GM12878 (cell line): ENCODE data around the gene FOXP1. TPM values are rescaled to one million over a fixed set of nuclear protein-coding genes. Genes with fewer than 3 reads are reported as not detected.

Experiments
- ATAC-seq: fragments of 200-7000 bp; cut with Tn5 transposase; 3 replicates; pipeline ENCODE4 v1.9.1; 2020; ENCODE audit warnings: mild to moderate bottlenecking, moderate library complexity
- BruUV-seq: library from RNA; stranded (reverse); fragments of 400-500 nt; replicated peaks from 2 replicates; lab custom pipeline; 2021; lab: Mats Ljungman, UMichigan
- CTCF ChIA-PET: fragments of 300-600 bp; sonication (Branson Sonifier 250); formaldehyde crosslinking; extraction: SDS; loops from one replicate; lab custom pipeline; 2021; ENCODE audit warnings: inconsistent platforms; lab: Yijun Ruan, JAX
- POLR2A ChIA-PET: fragments of 350-600 bp; formaldehyde crosslinking; extraction: SDS; loops from one replicate; lab custom pipeline; 2021; ENCODE audit warnings: inconsistent platforms; lab: Charles Lee
- RAD21 ChIA-PET: fragments of 300-600 bp; sonication (Branson Sonifier 250); formaldehyde crosslinking; loops from one replicate; lab custom pipeline; 2023; ENCODE audit warnings: antibody characterized with exemption; ENCODE audit not compliant: unreplicated experiment; lab: Charles Lee
- SMC1A ChIA-PET: fragments of 300-600 bp; sonication (Branson Sonifier 250); formaldehyde crosslinking; loops from one replicate; lab custom pipeline; 2023; ENCODE audit not compliant: unreplicated experiment, uncharacterized antibody; lab: Charles Lee
- DNase-seq: peaks from one replicate; pipeline ENCODE4 v3.0.0-alpha.2; 2011; ENCODE audit warnings: low read depth, low spot score
- FAIRE-seq: peaks from 3 replicates; lab custom pipeline; 2011; peaks lifted over from hg19 to GRCh38; lab: Jason Lieb, UNC
- H2AFZ ChIP-seq: 2 replicates; pipeline ENCODE4 v1.6.0; 2011; ENCODE audit warnings: low read depth, low read length, control low read depth; ENCODE audit not compliant: control insufficient read depth
- H3K27ac ChIP-seq: 2 replicates; pipeline ENCODE4 v1.5.1; 2011; ENCODE audit warnings: control low read depth; ENCODE audit not compliant: control insufficient read depth, insufficient read depth
- H3K27me3 ChIP-seq, 2 experiments: replicated peaks in 1 of 2; 2 replicates each; pipeline versions ENCODE4 v1.6.0 to v1.6.1; 2011; ENCODE audit warnings: low read length in 1 of 2; ENCODE audit not compliant: control insufficient read depth in 2 of 2, insufficient read depth in 2 of 2
- H3K36me3 ChIP-seq, 2 experiments: 2 replicates each; pipeline ENCODE4 v1.5.1; 2011; ENCODE audit warnings: low read length in 1 of 2; ENCODE audit not compliant: control insufficient read depth in 2 of 2, insufficient read depth in 2 of 2
- H3K4me1 ChIP-seq: 2 replicates; pipeline ENCODE4 v1.6.1; 2011; ENCODE audit warnings: mild to moderate bottlenecking, low read length, moderate library complexity, mixed read lengths; ENCODE audit not compliant: control insufficient read depth, insufficient read depth
- H3K4me2 ChIP-seq: 2 replicates; pipeline ENCODE4 v1.6.0; 2011; ENCODE audit warnings: control low read depth; ENCODE audit not compliant: control insufficient read depth, insufficient read depth
- H3K4me3 ChIP-seq: fragments of 200-600 bp; sonication (generic); 2 replicates; pipeline ENCODE4 v1.5.1; 2016
- H3K79me2 ChIP-seq: 2 replicates; pipeline ENCODE4 v1.6.0; 2011; ENCODE audit warnings: low read length; ENCODE audit not compliant: control insufficient read depth, insufficient read depth
- H3K9ac ChIP-seq: 2 replicates; pipeline ENCODE4 v1.8.0; 2011; ENCODE audit warnings: low read length, control low read depth, mixed read lengths; ENCODE audit not compliant: control insufficient read depth, insufficient read depth
- H3K9me3 ChIP-seq: replicated peaks from 3 replicates; pipeline ENCODE4 v1.5.1; 2011; ENCODE audit warnings: mild to moderate bottlenecking, low read length; ENCODE audit not compliant: control insufficient read depth, insufficient read depth
- H4K20me1 ChIP-seq: 2 replicates; pipeline ENCODE4 v1.6.0; 2011; ENCODE audit not compliant: control insufficient read depth, insufficient read depth
- ASH2L ChIP-seq: fragments of 300-600, 200-600 bp; sonication (generic); IDR thresholded peaks from 2 replicates; pipeline ENCODE4 v1.6.1; 2017; ENCODE audit warnings: low read depth, mild to moderate bottlenecking, borderline replicate concordance
- BHLHE40 ChIP-seq, 2 experiments: fragments of 450-650 bp in 1 of 2; IDR thresholded peaks; 2 replicates each; pipeline ENCODE4 v1.6.1; 2011 to 2017; ENCODE audit warnings: low read depth in 2 of 2, borderline replicate concordance in 1 of 2, improper control_type of control experiment in 1 of 2, low read length in 1 of 2, mild to moderate bottlenecking in 1 of 2
- EED ChIP-seq: sonication (generic); IDR thresholded peaks from 2 replicates; pipeline ENCODE4 v1.6.1; 2016; ENCODE audit warnings: antibody characterized with exemption, low read depth
- EP300 ChIP-seq, 2 experiments: fragments of 150-350 bp in 1 of 2; IDR thresholded peaks; 2 replicates each; pipeline ENCODE4 v1.6.1; 2011 to 2012; ENCODE audit warnings: low read depth in 2 of 2, low read length in 2 of 2, borderline replicate concordance in 1 of 2, improper control_type of control experiment in 1 of 2, inconsistent platforms in 1 of 2; ENCODE audit not compliant: control insufficient read depth in 1 of 2
- GATAD2B ChIP-seq: fragments of 450-650 bp; conservative IDR thresholded peaks from 2 replicates; pipeline ENCODE4 v1.6.1; 2017; ENCODE audit warnings: low read depth, mild to moderate bottlenecking, moderate library complexity
- MTA2 ChIP-seq: fragments of 450-650 bp; IDR thresholded peaks from 2 replicates; pipeline ENCODE4 v1.6.1; 2016; ENCODE audit warnings: low read depth, mild to moderate bottlenecking, moderate library complexity
- MYB ChIP-seq: fragments of 150-350 bp; IDR thresholded peaks from 2 replicates; pipeline ENCODE4 v1.6.1; 2014; ENCODE audit warnings: mild to moderate bottlenecking, low read depth, low read length, borderline replicate concordance
- NR2C2 ChIP-seq: IDR thresholded peaks from 2 replicates; pipeline ENCODE4 v1.6.1; 2011; ENCODE audit warnings: borderline replicate concordance, low read depth; ENCODE audit not compliant: control insufficient read depth, insufficient read length
- SMARCA5 ChIP-seq: fragments of 450-650 bp; IDR thresholded peaks from 2 replicates; pipeline ENCODE4 v1.6.1; 2017; ENCODE audit warnings: mild to moderate bottlenecking
- STAT1 ChIP-seq: fragments of 450-650 bp; conservative IDR thresholded peaks from 2 replicates; pipeline ENCODE4 v1.6.1; 2014; ENCODE audit warnings: antibody characterized with exemption, mild to moderate bottlenecking
- ZBTB40 ChIP-seq: fragments of 450-650 bp; IDR thresholded peaks from 2 replicates; pipeline ENCODE4 v1.6.1; 2016; ENCODE audit warnings: mild to moderate bottlenecking, moderate library complexity, borderline replicate concordance
- WGBS: methylation state at CpG from one replicate; pipeline ENCODE4 v1.1.6; 2016; ENCODE audit warnings: low lambda C conversion rate; ENCODE audit not compliant: insufficient replicate concordance, insufficient coverage; ENCODE audit errors: missing lambda C conversion rate; 5-methylcytosine and 5-hydroxymethylcytosine counted together
- in situ Hi-C: fragments of 300-500 bp; cut with MboI; formaldehyde crosslinking; loops from 9 replicates; pipeline ENCODE4 v1.14.3; 2018; ENCODE audit warnings: mixed read lengths
- intact Hi-C: fragments of 100-400 bp; cut with micrococcal nuclease; formaldehyde crosslinking; loops from one replicate; pipeline ENCODE4 v1.14.2; 2022; ENCODE audit not compliant: unreplicated experiment
- microRNA counts: library from miRNA; unstranded; fragments of <30 nt; microRNA quantifications from one replicate; lab custom pipeline; 2016
- microRNA-seq: library from miRNA; unstranded; fragments of <30 nt; microRNA quantifications from one replicate; pipeline ENCODE4, GENCODE V29; 2018
- polyA plus RNA-seq, 11 experiments: library from polyadenylated mRNA; depleted of rRNA in 4 of 11; unstranded in 6 of 11; stranded (reverse) in 5 of 11; fragments of >200 nt; fragmentation: Nextera tagmentation in 4 of 11; fragmentation: Illumina TruSeq in 1 of 11; extraction: Ambion mirVana in 4 of 11; extraction: Trizol in 1 of 11; gene quantifications; 1 replicate in 1 of 11; 2 replicates in 10 of 11; pipeline versions ENCODE4 v1.2.1 to v1.2.3, GENCODE V29; 2011 to 2016; ENCODE audit warnings: inconsistent platforms in 2 of 11, missing spikeins in 2 of 11, low read depth in 1 of 11
- small RNA-seq: library from RNA; depleted of rRNA; stranded (forward); fragments of <200 nt; gene quantifications from one replicate; pipeline ENCODE3, GENCODE V24; 2014
- total RNA-seq, 4 experiments: library from RNA; depleted of rRNA in 3 of 4; stranded (reverse); fragments of >200 nt in 3 of 4; fragmentation: Illumina TruSeq in 1 of 4; extraction: Trizol in 1 of 4; gene quantifications; 2 replicates each; pipeline versions ENCODE4 v1.2.1 to v1.2.3, GENCODE V29; 2013 to 2021

The FOXP1 gene
- total and polyA plus RNA-seq, 10 of the 15 experiments (the other 5 are each of a cell fraction or from before 2014, with no cell fraction given): 0.05 to 1.6 (median 0.20) TPM; not detected in 1

DNA sequence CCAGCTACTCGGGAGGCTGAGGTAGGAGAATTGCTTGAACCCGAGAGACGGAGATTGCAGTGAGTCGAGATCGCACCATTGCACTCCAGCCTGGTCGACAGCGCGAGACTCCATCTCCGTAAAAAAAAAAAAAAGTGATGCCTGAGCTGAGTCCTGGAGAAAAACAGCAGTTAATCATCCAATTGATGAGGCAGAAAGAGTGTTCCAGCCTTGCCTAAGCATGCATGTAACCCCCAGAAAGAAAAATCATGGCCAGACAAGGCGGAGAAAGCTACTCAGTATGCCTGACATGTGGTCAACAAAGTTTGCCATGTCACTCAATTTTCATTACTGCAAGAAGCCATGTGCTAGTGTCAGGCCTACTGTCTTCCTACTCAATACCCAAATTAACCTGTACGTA, 678.0 kb downstream of the FOXP1 start:
- ChIA-PET SMC1A (no interaction called here), CTCF (no interaction called here), RAD21 (no interaction called here), POLR2A (no interaction called here)
- no TSS peak for BruUV-seq
- no peak for DNase-seq
- WGBS: 70% methylated on average over 11 of the region's 11 CpGs
- ATAC-seq: no peak
- Histone ChIP-seq H4K20me1 (no peaks in the 10 kb centered on the region), H3K4me3 (no peak overlapping the region), H3K36me3 (no peaks in the 10 kb centered on the region), H3K4me1 (no peaks in the 10 kb centered on the region), H2AFZ (no peak overlapping the region), H3K9ac (no peak overlapping the region), H3K27me3 (no peaks in the 10 kb centered on the region), H3K9me3 (no peaks in the 10 kb centered on the region), H3K27ac (no peak overlapping the region), H3K4me2 (no peak overlapping the region), H3K79me2 (no peaks in the 10 kb centered on the region)
- TF ChIP-seq GATAD2B (no peak), NR2C2 (no peak), MYB (no peak), BHLHE40 (IDR thresholded peaks at IDR 0.05; ENCODE audit: borderline replicate concordance in 1 of 2, low read depth in 2 of 2, low read length in 1 of 2) (no peak), EP300 (IDR thresholded peaks at IDR 0.05; ENCODE audit: borderline replicate concordance in 1 of 2, control insufficient read depth in 1 of 2, low read depth in 2 of 2, low read length in 2 of 2) (no peak), ASH2L (no peak), MTA2 (no peak), SMARCA5 (no peak), ZBTB40 (no peak), EED (no peak), STAT1 (no peak)
- no peak for FAIRE-seq
- intact Hi-C loops (no loop called here), in situ Hi-C loops (no loop called here)

MicroRNA genes within 50 kb of the gene (microRNA counts, 767-probe panel; counts per million panel counts)
- microRNA hsa-miR-1284 (lab: Ali Mortazavi, UCI): 55.3 counts per million

Small RNA genes within 50 kb of the gene (microRNA-seq; reads per million reads assigned to microRNA genes)
- not detected for gene MIR1284

Small RNA genes within 50 kb of the gene (small RNA-seq; reads per million reads assigned to genes)
- gene MIR1284: not detected

Other genes starting within 250 kb of the FOXP1 start
- under 0.01 and 0.06 TPM in 2 replicates for gene EIF4E3, start 141.7 kb upstream of the FOXP1 start, total RNA-seq (2014; rRNA removed)
- 0.09 and 0.18 TPM in 2 replicates for gene EIF4E3, start 141.7 kb upstream of the FOXP1 start, total RNA-seq (2014; rRNA removed; fragmentation: Illumina TruSeq; extraction: Trizol)
- 0.24 and 0.38 TPM in 2 replicates for gene EIF4E3, start 141.7 kb upstream of the FOXP1 start, total RNA-seq (2021)
- gene EIF4E3, start 141.7 kb upstream of the FOXP1 start, polyA plus RNA-seq (2011; rRNA removed): 0.30 and 0.37 TPM in 2 replicates
- gene EIF4E3, start 141.7 kb upstream of the FOXP1 start, polyA plus RNA-seq (2014; fragmentation: Illumina TruSeq; extraction: Trizol): 0.06 and 0.24 TPM in 2 replicates
- under 1 TPM; 0.05 to 0.18 TPM for gene EIF4E3, start 141.7 kb upstream of the FOXP1 start, polyA plus RNA-seq (2014; fragmentation: Nextera tagmentation; extraction: Ambion mirVana)
- gene EIF4E3, start 141.7 kb upstream of the FOXP1 start, polyA plus RNA-seq (2014; rRNA removed): 0.13 and 0.22 TPM in 2 replicates
- under 1 TPM in 1 of 2 experiments, not detected in 1; 0.16 TPM for gene EIF4E3, start 141.7 kb upstream of the FOXP1 start, polyA plus RNA-seq (2016; fragmentation: Nextera tagmentation; extraction: Ambion mirVana)
- not detected in 2 replicates for gene GPR27, start 170.1 kb upstream of the FOXP1 start, total RNA-seq (2014; rRNA removed)
- gene GPR27, start 170.1 kb upstream of the FOXP1 start, total RNA-seq (2014; rRNA removed; fragmentation: Illumina TruSeq; extraction: Trizol): not detected in 2 replicates
- gene GPR27, start 170.1 kb upstream of the FOXP1 start, total RNA-seq (2021): not detected in 2 replicates
- gene GPR27, start 170.1 kb upstream of the FOXP1 start, polyA plus RNA-seq (2011; rRNA removed): not detected in 2 replicates
- gene GPR27, start 170.1 kb upstream of the FOXP1 start, polyA plus RNA-seq (2014; fragmentation: Illumina TruSeq; extraction: Trizol): not detected in 2 replicates
- not detected for gene GPR27, start 170.1 kb upstream of the FOXP1 start, polyA plus RNA-seq (2014; fragmentation: Nextera tagmentation; extraction: Ambion mirVana)
- not detected in 2 replicates for gene GPR27, start 170.1 kb upstream of the FOXP1 start, polyA plus RNA-seq (2014; rRNA removed)
- gene GPR27, start 170.1 kb upstream of the FOXP1 start, polyA plus RNA-seq (2016; fragmentation: Nextera tagmentation; extraction: Ambion mirVana): not detected
- gene PROK2, start 201.4 kb upstream of the FOXP1 start, total RNA-seq (2014; rRNA removed): not detected in 2 replicates
- gene PROK2, start 201.4 kb upstream of the FOXP1 start, total RNA-seq (2014; rRNA removed; fragmentation: Illumina TruSeq; extraction: Trizol): not detected in 2 replicates
- gene PROK2, start 201.4 kb upstream of the FOXP1 start, total RNA-seq (2021): not detected in 2 replicates
- gene PROK2, start 201.4 kb upstream of the FOXP1 start, polyA plus RNA-seq (2011; rRNA removed): not detected in 2 replicates
- not detected in 2 replicates for gene PROK2, start 201.4 kb upstream of the FOXP1 start, polyA plus RNA-seq (2014; fragmentation: Illumina TruSeq; extraction: Trizol)
- gene PROK2, start 201.4 kb upstream of the FOXP1 start, polyA plus RNA-seq (2014; fragmentation: Nextera tagmentation; extraction: Ambion mirVana): not detected
- not detected in 2 replicates for gene PROK2, start 201.4 kb upstream of the FOXP1 start, polyA plus RNA-seq (2014; rRNA removed)
- gene PROK2, start 201.4 kb upstream of the FOXP1 start, polyA plus RNA-seq (2016; fragmentation: Nextera tagmentation; extraction: Ambion mirVana): not detected